SU-DHL-6 (cell line): ENCODE measurements around the gene YBX3.

Source experiments
- CTCF ChIP-seq: fragments of 200-600 bp; sonication (generic); IDR thresholded peaks from one replicate; pipeline ENCODE4 v1.5.1; 2017; ENCODE audit warnings: antibody characterized with exemption, mild to moderate bottlenecking, low read length, moderate library complexity; ENCODE audit not compliant: insufficient read depth, poor library complexity, severe bottlenecking
- EZH2phosphoT487 ChIP-seq: fragments of 200-600 bp; sonication (generic), shearing (Covaris generic); conservative IDR thresholded peaks from 2 replicates; pipeline ENCODE4 v1.6.1; 2018; ENCODE audit warnings: mild to moderate bottlenecking, antibody characterized with exemption, low read length, moderate library complexity, mixed read lengths

GRCh38 chr12:10705655-10706054 lies 17.5 kb downstream of the YBX3 start:
- TF ChIP-seq EZH2phosphoT487 (no peak), CTCF (no peak)
